GM23338 (cell line): ENCODE data around the gene LAX1. TPM values are rescaled to one million over a fixed set of nuclear protein-coding genes. Genes with fewer than 3 reads are reported as not detected.

Experiments
- ATAC-seq: fragments of 200-7000 bp; cut with Tn5 transposase; 3 replicates; pipeline ENCODE4 v1.9.1; 2020
- DNase-seq: peaks from one replicate; pipeline ENCODE4 v3.0.0-alpha.2; 2015; ENCODE audit warnings: low spot score
- H2AFZ ChIP-seq: fragments of 200-600 bp; sonication (generic); 2 replicates; pipeline ENCODE4 v1.8.0; 2016; ENCODE audit warnings: antibody characterized with exemption, mild to moderate bottlenecking, moderate library complexity
- H3F3A ChIP-seq: fragments of 200-600 bp; sonication (generic); replicated peaks from 2 replicates; pipeline ENCODE4 v1.8.0; 2017; ENCODE audit warnings: antibody characterized with exemption, mixed run types, low read depth
- H3K27ac ChIP-seq: fragments of 200-600 bp; sonication (generic); 2 replicates; pipeline ENCODE4 v1.6.1; 2016; ENCODE audit warnings: low read depth
- H3K27me3 ChIP-seq: fragments of 200-600 bp; sonication (generic); 2 replicates; pipeline ENCODE4 v1.8.0; 2016; ENCODE audit warnings: mild to moderate bottlenecking, mixed run types, moderate library complexity; ENCODE audit not compliant: insufficient read depth
- H3K36me3 ChIP-seq: fragments of 200-600 bp; sonication (generic); 2 replicates; pipeline ENCODE4 v1.8.0; 2016; ENCODE audit warnings: mild to moderate bottlenecking; ENCODE audit not compliant: insufficient read depth
- H3K4me1 ChIP-seq: fragments of 200-600 bp; sonication (generic); 2 replicates; pipeline ENCODE4 v1.8.0; 2016; ENCODE audit warnings: mild to moderate bottlenecking, moderate library complexity; ENCODE audit not compliant: insufficient read depth
- H3K4me2 ChIP-seq: fragments of 200-600 bp; sonication (generic); 2 replicates; pipeline ENCODE4 v1.7.1; 2017; ENCODE audit warnings: mixed run types
- H3K4me3 ChIP-seq: fragments of 200-600 bp; sonication (generic); 2 replicates; pipeline ENCODE4 v1.6.1; 2016; ENCODE audit warnings: mixed run types
- H3K79me2 ChIP-seq: fragments of 200-600 bp; sonication (generic); replicated peaks from 2 replicates; pipeline ENCODE4 v1.8.0; 2017; ENCODE audit warnings: mild to moderate bottlenecking; ENCODE audit not compliant: insufficient read depth
- H3K9me2 ChIP-seq: fragments of 200-600 bp; sonication (generic); 2 replicates; pipeline ENCODE4 v1.8.0; 2017; ENCODE audit not compliant: insufficient read depth
- H4K20me1 ChIP-seq: fragments of 200-600 bp; sonication (generic); replicated peaks from 2 replicates; pipeline ENCODE4 v1.8.0; 2017; ENCODE audit warnings: mild to moderate bottlenecking; ENCODE audit not compliant: insufficient read depth
- H3K27ac Mint-ChIP-seq: 2 replicates; pipeline ENCODE4 v1.8.0; 2020; ENCODE audit warnings: inconsistent platforms, mild to moderate bottlenecking, moderate library complexity, mixed read lengths
- H3K27me3 Mint-ChIP-seq: 3 replicates; pipeline ENCODE4 v1.8.0; 2022; ENCODE audit warnings: low read depth, mild to moderate bottlenecking, moderate library complexity, mixed read lengths, inconsistent platforms; ENCODE audit not compliant: insufficient read depth, poor library complexity
- H3K36me3 Mint-ChIP-seq: 3 replicates; pipeline ENCODE4 v1.8.0; 2021; ENCODE audit warnings: low read depth, mild to moderate bottlenecking, inconsistent platforms, moderate library complexity, mixed read lengths
- H3K4me1 Mint-ChIP-seq: 3 replicates; pipeline ENCODE4 v1.8.0; 2020; ENCODE audit warnings: mild to moderate bottlenecking, inconsistent platforms, mixed read lengths
- H3K4me3 Mint-ChIP-seq: 3 replicates; pipeline ENCODE4 v1.8.0; 2021; ENCODE audit warnings: moderate library complexity, mild to moderate bottlenecking, inconsistent platforms, mixed read lengths
- H3K9me3 Mint-ChIP-seq: 3 replicates; pipeline ENCODE4 v1.8.0; 2020; ENCODE audit warnings: moderate library complexity, mild to moderate bottlenecking, inconsistent platforms, mixed read lengths
- CREB1 ChIP-seq: fragments of 250-450 bp; sonication (Bioruptor Pico); IDR thresholded peaks from 2 replicates; pipeline ENCODE4 v1.5.0; 2020; ENCODE audit warnings: low read depth, mild to moderate bottlenecking, moderate library complexity
- CTCF ChIP-seq, 2 experiments: fragments of 200-600 bp in 1 of 2; sonication (generic) in 1 of 2; conservative IDR thresholded peaks; 2 replicates each; pipeline versions ENCODE4 v1.5.1 to v1.6.1; 2016 to 2017; ENCODE audit warnings: antibody characterized with exemption in 2 of 2, low read depth in 2 of 2, mild to moderate bottlenecking in 2 of 2, moderate library complexity in 1 of 2
- EZH2 ChIP-seq: fragments of 200-600 bp; sonication (generic); IDR thresholded peaks from one replicate; pipeline ENCODE4 v1.8.0; 2017; ENCODE audit warnings: antibody characterized with exemption, mild to moderate bottlenecking, low read depth; ENCODE audit not compliant: unreplicated experiment
- EZH2phosphoT487 ChIP-seq: fragments of 200-600 bp; sonication (generic); IDR thresholded peaks from one replicate; pipeline ENCODE4 v1.8.1; 2018; ENCODE audit warnings: antibody characterized with exemption; ENCODE audit not compliant: unreplicated experiment
- JUNB ChIP-seq: IDR thresholded peaks from one replicate; pipeline ENCODE4 v1.6.1; 2016; ENCODE audit warnings: antibody characterized with exemption; ENCODE audit not compliant: unreplicated experiment
- NANOG ChIP-seq: IDR thresholded peaks from 2 replicates; pipeline ENCODE4 v1.6.1; 2016; ENCODE audit warnings: antibody characterized with exemption, borderline replicate concordance
- POLR2AphosphoS5 ChIP-seq: IDR thresholded peaks from 2 replicates; pipeline ENCODE4 v1.6.1; 2016; ENCODE audit warnings: antibody characterized with exemption, low read depth
- ZNF462 ChIP-seq: fragments of 250-450 bp; sonication (Bioruptor Pico); IDR thresholded peaks from 2 replicates; pipeline ENCODE4 v1.5.0; 2020; ENCODE audit warnings: mild to moderate bottlenecking, moderate library complexity
- polyA plus RNA-seq: library from polyadenylated mRNA; unstranded; fragments of >200 nt; fragmentation: Nextera tagmentation; extraction: Ambion mirVana; gene quantifications from 2 replicates; pipeline ENCODE4 v1.2.1, GENCODE V29; 2016
- total RNA-seq: library from RNA; depleted of rRNA; stranded (reverse); fragments of >200 nt; shearing (Covaris generic); gene quantifications from 2 replicates; pipeline ENCODE4 v1.2.3, GENCODE V29; 2014
- TF ChIP-seq, protein P1 (sequence below): IDR thresholded peaks from one replicate; pipeline ENCODE4 v1.6.1; 2018; ENCODE audit warnings: antibody characterized with exemption; ENCODE audit not compliant: unreplicated experiment

The LAX1 gene
- total and polyA plus RNA-seq, 2 experiments from 2014 or later: not detected

DNA sequence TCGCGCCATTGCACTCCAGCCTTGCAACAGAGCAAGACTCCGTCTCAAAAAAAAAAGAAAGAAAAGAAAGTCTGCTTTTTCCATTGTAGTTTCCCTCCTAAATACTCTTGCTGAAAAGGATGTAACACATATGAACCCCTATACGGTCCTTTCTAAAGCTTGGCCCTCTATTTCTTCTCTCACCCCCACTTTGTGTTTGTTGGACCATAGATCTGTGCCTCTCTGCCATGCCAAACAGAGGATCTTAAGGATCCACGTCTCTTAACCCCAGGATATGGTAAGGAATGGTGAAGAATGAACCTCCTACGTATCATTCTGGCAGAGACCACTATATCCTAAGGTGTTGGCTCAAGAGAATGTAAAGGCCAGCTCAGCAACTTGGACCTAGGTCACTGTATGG lies 18.7 kb upstream of the LAX1 start:
- H3F3A ChIP-seq: no peaks in the 10 kb centered on the region
- H3K4me1 Mint-ChIP-seq: peaks cover 27% of the 10 kb centered on the region
- H3K36me3 Mint-ChIP-seq: no peaks in the 10 kb centered on the region
- TF ChIP-seq EZH2 (no peak), ZNF462 (CRISPR knock-in tag) (no peak), EZH2phosphoT487 (no peak)
- ATAC-seq (no peak), DNase-seq (no peak)
- H3K4me1 ChIP-seq: peaks cover 25% of the 10 kb centered on the region
- no peaks in the 10 kb centered on the region for H3K79me2 ChIP-seq
- H3K9me2 ChIP-seq: no peaks in the 10 kb centered on the region
- no peak overlapping the region for H3K4me3 ChIP-seq
- H4K20me1 ChIP-seq: no peaks in the 10 kb centered on the region
- no peaks in the 10 kb centered on the region; the same call in 1 of the 3 replicates for H3K9me3 Mint-ChIP-seq
- no peak overlapping the region for H3K4me2 ChIP-seq
- H3K27me3 ChIP-seq: no peaks in the 10 kb centered on the region
- H3K4me3 Mint-ChIP-seq: no peak overlapping the region
- no peak overlapping the region for H2AFZ ChIP-seq
- H3K27ac ChIP-seq: no peak overlapping the region
- no peak overlapping the region for H3K27ac Mint-ChIP-seq
- H3K27me3 Mint-ChIP-seq: no peaks in the 10 kb centered on the region
- H3K36me3 ChIP-seq: no peaks in the 10 kb centered on the region

GRCh38 chr1:203751051-203751450 lies 13.9 kb upstream of the LAX1 start:
- no peak overlapping the region for H3K27ac ChIP-seq
- H3K4me2 ChIP-seq: no peak overlapping the region
- TF ChIP-seq JUNB (no peak), POLR2AphosphoS5 (no peak), NANOG (no peak), CTCF (conservative IDR thresholded peaks at IDR 0.05; ENCODE audit: low read depth in 2 of 2) (no peak), CREB1 (CRISPR knock-in tag) (no peak), EZH2phosphoT487 (no peak), EZH2 (no peak)
- TF ChIP-seq, protein P1, sequence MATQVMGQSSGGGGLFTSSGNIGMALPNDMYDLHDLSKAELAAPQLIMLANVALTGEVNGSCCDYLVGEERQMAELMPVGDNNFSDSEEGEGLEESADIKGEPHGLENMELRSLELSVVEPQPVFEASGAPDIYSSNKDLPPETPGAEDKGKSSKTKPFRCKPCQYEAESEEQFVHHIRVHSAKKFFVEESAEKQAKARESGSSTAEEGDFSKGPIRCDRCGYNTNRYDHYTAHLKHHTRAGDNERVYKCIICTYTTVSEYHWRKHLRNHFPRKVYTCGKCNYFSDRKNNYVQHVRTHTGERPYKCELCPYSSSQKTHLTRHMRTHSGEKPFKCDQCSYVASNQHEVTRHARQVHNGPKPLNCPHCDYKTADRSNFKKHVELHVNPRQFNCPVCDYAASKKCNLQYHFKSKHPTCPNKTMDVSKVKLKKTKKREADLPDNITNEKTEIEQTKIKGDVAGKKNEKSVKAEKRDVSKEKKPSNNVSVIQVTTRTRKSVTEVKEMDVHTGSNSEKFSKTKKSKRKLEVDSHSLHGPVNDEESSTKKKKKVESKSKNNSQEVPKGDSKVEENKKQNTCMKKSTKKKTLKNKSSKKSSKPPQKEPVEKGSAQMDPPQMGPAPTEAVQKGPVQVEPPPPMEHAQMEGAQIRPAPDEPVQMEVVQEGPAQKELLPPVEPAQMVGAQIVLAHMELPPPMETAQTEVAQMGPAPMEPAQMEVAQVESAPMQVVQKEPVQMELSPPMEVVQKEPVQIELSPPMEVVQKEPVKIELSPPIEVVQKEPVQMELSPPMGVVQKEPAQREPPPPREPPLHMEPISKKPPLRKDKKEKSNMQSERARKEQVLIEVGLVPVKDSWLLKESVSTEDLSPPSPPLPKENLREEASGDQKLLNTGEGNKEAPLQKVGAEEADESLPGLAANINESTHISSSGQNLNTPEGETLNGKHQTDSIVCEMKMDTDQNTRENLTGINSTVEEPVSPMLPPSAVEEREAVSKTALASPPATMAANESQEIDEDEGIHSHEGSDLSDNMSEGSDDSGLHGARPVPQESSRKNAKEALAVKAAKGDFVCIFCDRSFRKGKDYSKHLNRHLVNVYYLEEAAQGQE: no peak

More at GRCh38 chr1:203751051-203751450, 13.9 kb upstream of the LAX1 start:
- Histone ChIP-seq H3K36me3 (no peaks in the 10 kb centered on the region), H3K9me2 (no peaks in the 10 kb centered on the region), H2AFZ (no peak overlapping the region), H3K4me3 (no peak overlapping the region), H3F3A (no peaks in the 10 kb centered on the region), H3K4me1 (no peaks in the 10 kb centered on the region), H4K20me1 (no peaks in the 10 kb centered on the region), H3K79me2 (no peaks in the 10 kb centered on the region), H3K27me3 (no peaks in the 10 kb centered on the region)
- H3K9me3 Mint-ChIP-seq: no peaks in the 10 kb centered on the region; the same call in 1 of the 3 replicates
- no peak for DNase-seq
- H3K27me3 Mint-ChIP-seq: no peaks in the 10 kb centered on the region
- H3K27ac Mint-ChIP-seq: no peak overlapping the region
- no peaks in the 10 kb centered on the region for H3K36me3 Mint-ChIP-seq
- no peak for ATAC-seq
- H3K4me3 Mint-ChIP-seq: no peak overlapping the region
- H3K4me1 Mint-ChIP-seq: peaks cover 3% of the 10 kb centered on the region
